Testis (tissue), 2 donors: ENCODE data around the gene SRGAP1.

Experiments used
- POLR2A ChIP-seq: fragments of 450-650 bp; IDR thresholded peaks from one replicate; pipeline ENCODE4 v1.6.1; 2017; ENCODE audit warnings: antibody characterized with exemption, mild to moderate bottlenecking, moderate library complexity
- TF ChIP-seq, protein P1 (sequence below), 3 experiments: fragments of 450-650 bp in 2 of 3; fragments of 200-600 bp in 1 of 3; sonication (generic) in 1 of 3; IDR thresholded peaks; one replicate each; pipeline ENCODE4 v1.5.1; 2016 to 2019; ENCODE audit warnings: antibody characterized with exemption in 3 of 3, mild to moderate bottlenecking in 2 of 3, moderate library complexity in 1 of 3

DNA sequence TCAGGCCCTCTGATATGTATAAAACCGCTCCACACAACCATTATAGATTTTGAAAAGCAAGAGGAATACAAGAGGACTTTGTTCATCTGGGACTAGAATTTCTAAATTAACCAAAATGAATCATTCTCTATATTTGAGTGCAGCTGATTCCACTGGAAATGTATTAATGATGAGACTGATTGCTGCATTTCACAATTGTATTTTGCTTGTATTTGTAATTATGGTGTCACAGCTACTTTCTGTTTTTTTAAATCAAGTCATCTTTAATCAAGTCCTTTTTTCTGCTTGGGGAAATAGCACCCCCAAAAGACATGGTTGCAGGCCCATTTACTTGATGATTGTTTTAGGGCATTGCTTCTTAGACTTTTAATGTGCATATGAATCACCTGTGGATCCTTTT lies 215.2 kb downstream of the SRGAP1 start:
- TF ChIP-seq, protein P1, sequence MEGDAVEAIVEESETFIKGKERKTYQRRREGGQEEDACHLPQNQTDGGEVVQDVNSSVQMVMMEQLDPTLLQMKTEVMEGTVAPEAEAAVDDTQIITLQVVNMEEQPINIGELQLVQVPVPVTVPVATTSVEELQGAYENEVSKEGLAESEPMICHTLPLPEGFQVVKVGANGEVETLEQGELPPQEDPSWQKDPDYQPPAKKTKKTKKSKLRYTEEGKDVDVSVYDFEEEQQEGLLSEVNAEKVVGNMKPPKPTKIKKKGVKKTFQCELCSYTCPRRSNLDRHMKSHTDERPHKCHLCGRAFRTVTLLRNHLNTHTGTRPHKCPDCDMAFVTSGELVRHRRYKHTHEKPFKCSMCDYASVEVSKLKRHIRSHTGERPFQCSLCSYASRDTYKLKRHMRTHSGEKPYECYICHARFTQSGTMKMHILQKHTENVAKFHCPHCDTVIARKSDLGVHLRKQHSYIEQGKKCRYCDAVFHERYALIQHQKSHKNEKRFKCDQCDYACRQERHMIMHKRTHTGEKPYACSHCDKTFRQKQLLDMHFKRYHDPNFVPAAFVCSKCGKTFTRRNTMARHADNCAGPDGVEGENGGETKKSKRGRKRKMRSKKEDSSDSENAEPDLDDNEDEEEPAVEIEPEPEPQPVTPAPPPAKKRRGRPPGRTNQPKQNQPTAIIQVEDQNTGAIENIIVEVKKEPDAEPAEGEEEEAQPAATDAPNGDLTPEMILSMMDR (IDR thresholded peaks at IDR 0.05) = no peak
- TF ChIP-seq POLR2A = no peak
